ENCODE measurements around the gene BIN2. TPM values are rescaled to one million over a fixed set of nuclear protein-coding genes. Genes with fewer than 3 reads are reported as not detected.

Gene BIN2
- total RNA-seq, 1 experiment from 2014 or later: 0.20 TPM

GRCh38 chr12:51238510-51239334 is 85.3 kb downstream of the BIN2 start, which contains the start of gene DAZAP2:
TSS of gene DAZAP2 (plus strand) at chr12:51238826. CDS start at chr12:51238908, 82 bp downstream.
- peak; percentile 94 for ATAC-seq
- H3K4me1 Mint-ChIP-seq: peaks cover 10% of the 10 kb centered on the region
- peak; percentile 97 for DNase-seq (ENCODE audit: low spot score)
- no peaks in the 10 kb centered on the region for H3K27me3 Mint-ChIP-seq (ENCODE audit: low read depth)
- ChIA-PET POLR2A (interaction anchor here (0.5 to 1.8 kb wide), 10 partner anchors 8 to 162 kb away, joined by 3 to 19 read pairs (median 4); partner anchors contain the start of genes CSRNP2, GALNT6 and POU6F1), CTCF (interaction anchor here (0.6 to 1.7 kb wide), 8 partner anchors 9 to 474 kb away, joined by 3 to 23 read pairs (median 5); partner anchors contain the start of gene POU6F1)
- peak within 1 kb of the TSS; percentile 95 for H3K4me3 Mint-ChIP-seq
- H3K9me3 Mint-ChIP-seq: no peaks in the 10 kb centered on the region
- H3K36me3 Mint-ChIP-seq: peaks cover 30% of the 10 kb centered on the region
- H3K27ac Mint-ChIP-seq: peak within 1 kb of the TSS; percentile 99
- TF ChIP-seq MXD4 (CRISPR knock-in tag; IDR thresholded peaks at IDR 0.05; ENCODE audit: borderline replicate concordance) (no peak), GABPB1 (CRISPR knock-in tag; IDR thresholded peaks at IDR 0.05) (peak; percentile 53; the same call in 1 of the 2 replicates), AFF4 (CRISPR knock-in tag; IDR thresholded peaks at IDR 0.05; ENCODE audit: borderline replicate concordance) (no peak), ZNF671 (CRISPR knock-in tag; IDR thresholded peaks at IDR 0.05) (no peak), ZNF281 (CRISPR knock-in tag; IDR thresholded peaks at IDR 0.05) (peak; percentile 70; the same call in 1 of the 2 replicates), ZNF423 (CRISPR knock-in tag; IDR thresholded peaks at IDR 0.05) (no peak), ELF4 (CRISPR knock-in tag; IDR thresholded peaks at IDR 0.05; ENCODE audit: low read depth) (no peak), TEAD4 (CRISPR knock-in tag; IDR thresholded peaks at IDR 0.05) (no peak), NR3C1 (CRISPR knock-in tag; conservative IDR thresholded peaks at IDR 0.05; ENCODE audit: low read depth) (no peak), SP1 (CRISPR knock-in tag; conservative IDR thresholded peaks at IDR 0.05) (peak; percentile 70), JAZF1 (CRISPR knock-in tag; IDR thresholded peaks at IDR 0.05) (no peak), SOX15 (CRISPR knock-in tag; IDR thresholded peaks at IDR 0.05) (no peak), GTF2I (CRISPR knock-in tag; conservative IDR thresholded peaks at IDR 0.05) (no peak), NR2C2 (CRISPR knock-in tag; IDR thresholded peaks at IDR 0.05) (no peak), SMAD3 (CRISPR knock-in tag; IDR thresholded peaks at IDR 0.05; ENCODE audit: borderline replicate concordance) (0 out of 2 replicates have a peak, but pooled peaks have one; percentile 35), NFYB (CRISPR knock-in tag; conservative IDR thresholded peaks at IDR 0.05; ENCODE audit: low read depth) (peak; percentile 99), CBFB (CRISPR knock-in tag; IDR thresholded peaks at IDR 0.05; ENCODE audit: low read depth) (no peak), HMGXB4 (CRISPR knock-in tag; IDR thresholded peaks at IDR 0.05) (peak; percentile 58; the same call in 1 of the 2 replicates), EMX1 (CRISPR knock-in tag; IDR thresholded peaks at IDR 0.05) (no peak), GRHL2 (CRISPR knock-in tag; IDR thresholded peaks at IDR 0.05; ENCODE audit: insufficient replicate concordance, severe bottlenecking) (no peak), IRF1 (CRISPR knock-in tag; IDR thresholded peaks at IDR 0.05) (no peak), NR1H2 (CRISPR knock-in tag; IDR thresholded peaks at IDR 0.05) (no peak)
- TF ChIP-seq, protein P1, sequence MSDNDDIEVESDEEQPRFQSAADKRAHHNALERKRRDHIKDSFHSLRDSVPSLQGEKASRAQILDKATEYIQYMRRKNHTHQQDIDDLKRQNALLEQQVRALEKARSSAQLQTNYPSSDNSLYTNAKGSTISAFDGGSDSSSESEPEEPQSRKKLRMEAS (CRISPR knock-in tag; IDR thresholded peaks at IDR 0.05): peak; percentile 72
- TF ChIP-seq, protein P2, sequence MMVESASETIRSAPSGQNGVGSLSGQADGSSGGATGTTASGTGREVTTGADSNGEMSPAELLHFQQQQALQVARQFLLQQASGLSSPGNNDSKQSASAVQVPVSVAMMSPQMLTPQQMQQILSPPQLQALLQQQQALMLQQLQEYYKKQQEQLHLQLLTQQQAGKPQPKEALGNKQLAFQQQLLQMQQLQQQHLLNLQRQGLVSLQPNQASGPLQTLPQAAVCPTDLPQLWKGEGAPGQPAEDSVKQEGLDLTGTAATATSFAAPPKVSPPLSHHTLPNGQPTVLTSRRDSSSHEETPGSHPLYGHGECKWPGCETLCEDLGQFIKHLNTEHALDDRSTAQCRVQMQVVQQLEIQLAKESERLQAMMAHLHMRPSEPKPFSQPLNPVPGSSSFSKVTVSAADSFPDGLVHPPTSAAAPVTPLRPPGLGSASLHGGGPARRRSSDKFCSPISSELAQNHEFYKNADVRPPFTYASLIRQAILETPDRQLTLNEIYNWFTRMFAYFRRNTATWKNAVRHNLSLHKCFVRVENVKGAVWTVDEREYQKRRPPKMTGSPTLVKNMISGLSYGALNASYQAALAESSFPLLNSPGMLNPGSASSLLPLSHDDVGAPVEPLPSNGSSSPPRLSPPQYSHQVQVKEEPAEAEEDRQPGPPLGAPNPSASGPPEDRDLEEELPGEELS (CRISPR knock-in tag; IDR thresholded peaks at IDR 0.05): 0 out of 2 replicates have a peak, but pooled peaks have one; percentile 73
- TF ChIP-seq, protein P3, sequence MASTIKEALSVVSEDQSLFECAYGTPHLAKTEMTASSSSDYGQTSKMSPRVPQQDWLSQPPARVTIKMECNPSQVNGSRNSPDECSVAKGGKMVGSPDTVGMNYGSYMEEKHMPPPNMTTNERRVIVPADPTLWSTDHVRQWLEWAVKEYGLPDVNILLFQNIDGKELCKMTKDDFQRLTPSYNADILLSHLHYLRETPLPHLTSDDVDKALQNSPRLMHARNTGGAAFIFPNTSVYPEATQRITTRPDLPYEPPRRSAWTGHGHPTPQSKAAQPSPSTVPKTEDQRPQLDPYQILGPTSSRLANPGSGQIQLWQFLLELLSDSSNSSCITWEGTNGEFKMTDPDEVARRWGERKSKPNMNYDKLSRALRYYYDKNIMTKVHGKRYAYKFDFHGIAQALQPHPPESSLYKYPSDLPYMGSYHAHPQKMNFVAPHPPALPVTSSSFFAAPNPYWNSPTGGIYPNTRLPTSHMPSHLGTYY (CRISPR knock-in tag; IDR thresholded peaks at IDR 0.05): no peak

Measured in WTC11 (cell line).